Smooth muscle cell (in vitro differentiated cells): ENCODE data around the gene POLD4. TPM values are rescaled to one million over a fixed set of nuclear protein-coding genes. Genes with fewer than 3 reads are reported as not detected.

Experiments used
- DNase-seq: peaks from one replicate; lab custom pipeline; 2025; ENCODE audit not compliant: unreplicated experiment; lab: John Stamatoyannopoulos, UW
- H2AFZ ChIP-seq: fragments of 200-600 bp; sonication (generic); 2 replicates; pipeline ENCODE4 v1.6.0; 2016; ENCODE audit warnings: antibody characterized with exemption, low read depth, mild to moderate bottlenecking
- H3F3A ChIP-seq: fragments of 200-600 bp; sonication (generic); 2 replicates; pipeline ENCODE4 v1.6.0; 2017; ENCODE audit warnings: antibody characterized with exemption, low read depth
- H3K27ac ChIP-seq: fragments of 200-600 bp; sonication (generic); 2 replicates; pipeline ENCODE4 v1.5.1; 2016; ENCODE audit warnings: low read depth, mild to moderate bottlenecking
- H3K27me3 ChIP-seq: fragments of 200-600 bp; sonication (generic); 2 replicates; pipeline ENCODE4 v1.6.1; 2016; ENCODE audit warnings: low read depth, mild to moderate bottlenecking
- H3K36me3 ChIP-seq: fragments of 200-600 bp; sonication (generic); 2 replicates; pipeline ENCODE4 v1.5.1; 2016; ENCODE audit warnings: low read depth
- H3K4me1 ChIP-seq: fragments of 200-600 bp; sonication (generic); 2 replicates; pipeline ENCODE4 v1.5.1; 2016; ENCODE audit warnings: low read depth
- H3K4me2 ChIP-seq: fragments of 200-600 bp; sonication (generic); 2 replicates; pipeline ENCODE4 v1.6.0; 2016; ENCODE audit warnings: mild to moderate bottlenecking
- H3K4me3 ChIP-seq: fragments of 200-600 bp; sonication (generic); 2 replicates; pipeline ENCODE4 v1.5.1; 2016; ENCODE audit warnings: mild to moderate bottlenecking
- H3K79me2 ChIP-seq: fragments of 200-600 bp; sonication (generic); 2 replicates; pipeline ENCODE4 v1.6.0; 2016; ENCODE audit warnings: low read depth, mild to moderate bottlenecking
- H3K9ac ChIP-seq: fragments of 200-600 bp; sonication (generic); 2 replicates; pipeline ENCODE4 v1.6.0; 2016; ENCODE audit warnings: low read depth
- H3K9me3 ChIP-seq: fragments of 200-600 bp; sonication (generic); replicated peaks from 2 replicates; pipeline ENCODE4 v1.5.1; 2016; ENCODE audit warnings: low read depth
- H4K20me1 ChIP-seq: fragments of 200-600 bp; sonication (generic); 2 replicates; pipeline ENCODE4 v1.6.0; 2016; ENCODE audit warnings: low read depth
- WGBS: methylation state at CpG from one replicate; pipeline ENCODE4 v1.1.7; 2016; ENCODE audit warnings: low lambda C conversion rate; 5-methylcytosine and 5-hydroxymethylcytosine counted together
- polyA plus RNA-seq: library from polyadenylated mRNA; unstranded; fragments of >200 nt; fragmentation: Nextera tagmentation; extraction: Ambion mirVana; gene quantifications from 2 replicates; pipeline ENCODE4 v1.2.1, GENCODE V29; 2016
- total RNA-seq: library from RNA; depleted of rRNA; stranded (reverse); fragments of >200 nt; gene quantifications from 2 replicates; pipeline ENCODE4 v1.2.3, GENCODE V29; 2014
- TF ChIP-seq, protein P1 (sequence below): fragments of 200-600 bp; sonication (generic); IDR thresholded peaks from 2 replicates; pipeline ENCODE4 v1.5.1; 2017; ENCODE audit warnings: borderline replicate concordance, mild to moderate bottlenecking, antibody characterized with exemption; ENCODE audit not compliant: insufficient read depth, poor library complexity, severe bottlenecking

Gene POLD4
- total and polyA plus RNA-seq, 2 experiments from 2014 or later = 61.4 to 113 TPM

DNA sequence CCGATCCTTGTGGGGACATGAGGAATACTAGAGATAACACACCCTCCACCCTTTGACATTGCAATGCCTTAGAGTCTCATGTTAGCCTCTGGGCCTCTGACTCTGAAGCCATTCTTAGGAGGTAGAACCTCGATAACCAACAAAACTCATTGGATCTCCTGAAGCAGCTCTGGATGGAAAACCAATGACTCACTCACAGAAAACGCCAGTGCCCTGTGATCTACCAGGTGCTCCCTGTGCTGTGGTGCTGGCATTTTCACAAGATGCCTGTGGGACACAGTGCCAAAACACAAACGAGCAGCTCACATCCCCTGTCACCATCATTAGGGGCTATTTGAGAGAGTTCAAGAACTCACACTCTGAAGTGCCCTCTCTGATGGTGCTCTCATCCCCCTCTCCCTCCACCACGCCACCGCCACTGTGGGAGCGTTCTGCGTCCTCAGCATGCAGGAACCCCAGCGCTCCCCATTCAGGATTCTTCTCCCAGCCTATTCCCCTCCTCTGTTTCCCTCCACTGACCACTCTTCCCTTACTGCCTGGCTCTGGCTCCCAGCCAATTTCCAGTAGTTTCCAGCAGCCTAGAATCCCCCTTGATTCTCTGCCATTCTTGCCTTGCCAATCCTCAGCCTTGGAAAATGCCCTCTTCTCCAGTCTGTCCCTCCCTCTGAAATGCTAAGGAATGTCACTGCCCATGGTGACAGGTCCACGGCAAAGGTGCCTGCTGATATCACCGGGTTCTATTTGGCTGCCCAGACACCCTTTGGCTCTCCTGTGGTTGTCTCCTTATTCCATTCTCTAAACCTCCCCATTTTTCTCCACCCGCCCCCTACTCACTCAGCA is 4.7 kb upstream of the POLD4 start:
- Histone ChIP-seq H4K20me1 (peaks cover 6% of the 10 kb centered on the region), H3K9ac (no peak overlapping the region), H3K9me3 (no peaks in the 10 kb centered on the region), H3K79me2 (no peaks in the 10 kb centered on the region), H3K27ac (peak overlapping the region; percentile 54), H3K36me3 (no peaks in the 10 kb centered on the region), H3F3A (peaks cover 27% of the 10 kb centered on the region), H3K4me3 (no peak overlapping the region), H3K4me1 (peaks cover 27% of the 10 kb centered on the region), H3K4me2 (peak overlapping the region; percentile 47), H2AFZ (no peak overlapping the region), H3K27me3 (no peaks in the 10 kb centered on the region)
- WGBS = 82% methylated on average over 12 of the region's 12 CpGs
- TF ChIP-seq, protein P1, sequence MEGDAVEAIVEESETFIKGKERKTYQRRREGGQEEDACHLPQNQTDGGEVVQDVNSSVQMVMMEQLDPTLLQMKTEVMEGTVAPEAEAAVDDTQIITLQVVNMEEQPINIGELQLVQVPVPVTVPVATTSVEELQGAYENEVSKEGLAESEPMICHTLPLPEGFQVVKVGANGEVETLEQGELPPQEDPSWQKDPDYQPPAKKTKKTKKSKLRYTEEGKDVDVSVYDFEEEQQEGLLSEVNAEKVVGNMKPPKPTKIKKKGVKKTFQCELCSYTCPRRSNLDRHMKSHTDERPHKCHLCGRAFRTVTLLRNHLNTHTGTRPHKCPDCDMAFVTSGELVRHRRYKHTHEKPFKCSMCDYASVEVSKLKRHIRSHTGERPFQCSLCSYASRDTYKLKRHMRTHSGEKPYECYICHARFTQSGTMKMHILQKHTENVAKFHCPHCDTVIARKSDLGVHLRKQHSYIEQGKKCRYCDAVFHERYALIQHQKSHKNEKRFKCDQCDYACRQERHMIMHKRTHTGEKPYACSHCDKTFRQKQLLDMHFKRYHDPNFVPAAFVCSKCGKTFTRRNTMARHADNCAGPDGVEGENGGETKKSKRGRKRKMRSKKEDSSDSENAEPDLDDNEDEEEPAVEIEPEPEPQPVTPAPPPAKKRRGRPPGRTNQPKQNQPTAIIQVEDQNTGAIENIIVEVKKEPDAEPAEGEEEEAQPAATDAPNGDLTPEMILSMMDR = no peak
- DNase-seq = no peak

DNA sequence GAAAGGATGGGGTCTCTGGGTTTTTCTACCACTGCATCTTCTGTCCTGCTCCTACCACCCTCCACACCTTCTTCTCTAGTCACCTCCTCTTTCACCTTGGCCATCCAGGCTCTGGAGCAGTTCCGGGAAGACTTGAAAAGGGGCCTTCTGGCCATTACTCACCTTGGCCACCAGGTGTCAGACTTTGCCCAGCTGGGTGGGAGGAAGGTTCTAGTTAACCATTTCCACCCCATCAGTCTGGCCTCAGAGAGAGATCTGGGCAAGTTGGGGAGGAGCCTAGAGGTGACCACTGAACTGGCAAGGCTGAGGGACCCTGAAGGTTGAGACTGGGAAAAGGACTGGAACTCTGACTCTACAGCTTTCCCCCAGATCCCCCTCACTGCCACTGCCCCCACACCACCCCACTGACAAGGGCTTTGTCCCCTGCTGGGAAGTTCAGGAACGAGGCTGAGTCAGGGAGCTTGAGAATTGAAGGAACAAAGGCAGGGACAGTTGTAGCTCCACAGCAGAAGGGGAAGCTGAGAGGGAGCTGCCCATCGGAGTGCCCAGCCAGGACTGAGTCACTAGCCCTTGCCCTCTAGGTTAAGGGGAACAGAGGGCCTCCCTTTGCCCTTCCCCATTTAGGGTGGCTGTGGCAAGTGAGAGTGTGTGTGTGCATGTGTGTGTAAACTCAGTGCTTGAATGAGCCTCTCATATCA is 3.7 kb upstream of the POLD4 start:
- Histone ChIP-seq H3K4me1 (peaks cover 34% of the 10 kb centered on the region), H3K4me3 (no peak overlapping the region), H3K27ac (peak overlapping the region; percentile 54), H3K79me2 (peaks cover 6% of the 10 kb centered on the region), H4K20me1 (no peaks in the 10 kb centered on the region), H3K4me2 (peak overlapping the region; percentile 47), H3K9me3 (no peaks in the 10 kb centered on the region), H2AFZ (peak overlapping the region; percentile 51), H3K27me3 (no peaks in the 10 kb centered on the region), H3F3A (peaks cover 27% of the 10 kb centered on the region), H3K36me3 (no peaks in the 10 kb centered on the region), H3K9ac (no peak overlapping the region)
- 18% methylated on average over 3 of the region's 3 CpGs for WGBS
- no peak for DNase-seq
- TF ChIP-seq, protein P1 = peak; percentile 88

DNA sequence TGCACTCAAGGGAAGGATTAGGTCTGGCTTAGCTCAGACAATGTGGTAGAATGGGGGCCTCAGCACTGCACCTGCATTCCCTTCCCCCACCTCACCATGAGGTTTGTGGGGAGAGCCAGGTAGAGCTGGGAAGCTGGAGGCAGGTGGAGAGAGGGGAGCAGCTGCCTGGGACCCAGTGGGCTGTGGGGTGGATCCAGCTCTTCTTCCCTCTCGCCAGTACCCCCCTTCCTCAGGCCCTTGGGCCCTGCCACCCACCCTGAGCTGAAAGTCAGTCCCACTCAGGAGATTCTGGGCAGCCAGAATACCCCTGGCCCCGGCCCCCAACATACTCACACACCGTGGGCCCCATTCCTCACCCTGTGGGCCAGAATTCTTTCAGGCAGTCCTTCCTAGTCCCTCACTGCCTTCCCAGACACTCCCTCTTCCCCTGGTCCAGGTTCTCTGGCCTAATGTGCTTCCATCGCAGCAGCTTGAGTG is 3.1 kb upstream of the POLD4 start:
- H3K79me2 ChIP-seq = peaks cover 10% of the 10 kb centered on the region
- no peak overlapping the region for H3K4me3 ChIP-seq
- no peak overlapping the region for H2AFZ ChIP-seq
- H3K4me1 ChIP-seq = peaks cover 34% of the 10 kb centered on the region
- no peak for DNase-seq
- H3F3A ChIP-seq = peaks cover 27% of the 10 kb centered on the region
- H3K9ac ChIP-seq = no peak overlapping the region
- no peak overlapping the region for H3K4me2 ChIP-seq
- no peaks in the 10 kb centered on the region for H3K36me3 ChIP-seq
- H4K20me1 ChIP-seq = no peaks in the 10 kb centered on the region
- H3K27ac ChIP-seq = peak overlapping the region; percentile 98
- WGBS = 37% methylated on average over 4 of the region's 4 CpGs
- H3K27me3 ChIP-seq = no peaks in the 10 kb centered on the region
- no peaks in the 10 kb centered on the region for H3K9me3 ChIP-seq
- TF ChIP-seq, protein P1 = no peak
